ENCODE data around the gene LCTL. TPM values are rescaled to one million over a fixed set of nuclear protein-coding genes. Genes with fewer than 3 reads are reported as not detected.

Gene LCTL
- total and polyA plus RNA-seq, 7 experiments from 2014 or later: not detected

DNA sequence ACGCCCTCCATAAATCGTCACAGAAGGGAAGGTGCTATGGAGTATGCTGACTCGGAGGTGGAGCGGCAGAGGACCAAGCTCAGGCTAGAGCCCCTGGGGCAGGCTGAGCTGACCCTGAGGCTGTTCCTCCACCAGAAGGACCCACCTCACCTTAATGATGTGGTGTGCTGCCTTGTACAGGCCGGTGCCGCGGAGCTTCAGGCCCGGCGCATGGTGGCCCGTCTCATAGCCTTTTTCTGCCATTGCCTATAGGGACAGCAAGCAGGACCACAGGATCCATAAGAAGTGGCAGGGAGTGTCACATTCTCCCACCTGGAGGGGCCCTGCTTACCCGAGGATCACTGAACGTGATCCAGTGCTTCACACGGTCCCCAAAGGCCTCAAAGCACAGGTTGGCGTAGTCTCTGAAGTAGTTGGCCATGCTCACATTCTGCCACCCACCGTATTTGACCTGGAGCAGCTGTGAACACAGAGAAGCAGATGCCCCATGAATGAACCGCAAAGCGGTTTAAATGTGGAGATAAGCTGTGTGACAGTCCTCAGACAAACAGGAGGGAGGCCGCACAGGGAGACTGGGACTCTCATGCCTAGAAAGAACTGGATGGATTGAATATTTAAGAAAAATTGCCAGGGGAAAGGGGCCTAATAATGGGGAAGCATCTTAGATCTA lies 4.8 kb downstream of the LCTL start:
- H3K27ac Mint-ChIP-seq: no peak overlapping the region

DNA sequence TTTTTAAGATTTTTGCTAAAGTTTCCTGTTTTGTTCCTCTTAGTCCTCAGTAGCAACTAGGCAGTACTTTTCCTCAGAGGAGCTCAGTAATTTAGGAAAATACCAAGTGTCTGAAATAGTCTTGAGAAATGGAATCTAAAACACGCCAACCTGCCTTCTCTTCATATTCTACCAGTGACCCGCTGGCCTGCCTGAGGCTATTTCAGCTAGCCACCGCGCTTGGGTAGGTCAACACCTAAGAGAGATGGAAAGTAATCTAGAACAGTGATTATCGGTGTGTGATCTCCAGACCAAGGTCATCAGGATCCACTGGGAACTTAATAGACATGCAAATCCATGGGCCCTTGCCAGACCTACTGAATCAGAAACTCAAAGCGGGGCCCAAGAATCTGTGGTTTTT lies 7.5 kb downstream of the LCTL start:
- intact Hi-C loops (cut with micrococcal nuclease): no loop called here
- Histone ChIP-seq H3K27ac (ENCODE audit: low read depth, low read length) (no peak overlapping the region), H3K27me3 (ENCODE audit: control insufficient read depth in 2 of 2, insufficient read depth in 2 of 2, low read length in 2 of 2) (no peaks in the 10 kb centered on the region), H3K4me3 (ENCODE audit: low read length) (no peak overlapping the region), H3K9me3 (ENCODE audit: control insufficient read depth in 2 of 3, low read length in 3 of 3) (no peaks in the 10 kb centered on the region), H3K36me3 (ENCODE audit: control insufficient read depth in 2 of 3, insufficient read depth in 3 of 3, low read length in 3 of 3) (no peaks in the 10 kb centered on the region), H3K4me1 (ENCODE audit: control insufficient read depth in 2 of 2, insufficient read depth in 2 of 2, low read length in 2 of 2) (no peaks in the 10 kb centered on the region)
- DNase-seq (no peak), ATAC-seq (no peak)
- Mint-ChIP-seq H3K36me3 (peaks cover 0 to 6% (median 4%) of the 10 kb centered on the region in 5 donors), H3K4me3 (no peak overlapping the region), H3K4me1 (no peaks in the 10 kb centered on the region), H3K9me3 (peaks cover 0 to 8% (median 5%) of the 10 kb centered on the region in 11 donors), H3K27me3 (no peaks in the 10 kb centered on the region), H3K27ac (no peak overlapping the region)
- POLR2A ChIA-PET: no interaction called here
- CTCF ChIA-PET: interaction anchor here (1.1 kb wide), 1 partner anchor 53 kb away, joined by 5 read pairs; the partner anchor contains the start of gene ZWILCH

More for the DNA sequence above, 4.8 kb downstream of the LCTL start:
- no peaks in the 10 kb centered on the region for H3K9me3 ChIP-seq (ENCODE audit: control insufficient read depth in 2 of 3, low read length in 3 of 3)
- DNase-seq (no peak), ATAC-seq (no peak)
- H3K4me3 ChIP-seq (ENCODE audit: low read length): no peak overlapping the region
- Mint-ChIP-seq H3K27me3 (no peaks in the 10 kb centered on the region), H3K36me3 (no peaks in the 10 kb centered on the region), H3K4me3 (no peak overlapping the region), H3K4me1 (no peaks in the 10 kb centered on the region), H3K9me3 (peaks cover 0 to under 1% (median 0%) of the 10 kb centered on the region in 11 donors)
- POLR2A ChIA-PET: no interaction called here
- H3K36me3 ChIP-seq (ENCODE audit: control insufficient read depth in 2 of 3, insufficient read depth in 3 of 3, low read length in 3 of 3): no peaks in the 10 kb centered on the region
- H3K27ac ChIP-seq (ENCODE audit: low read depth, low read length): no peak overlapping the region
- CTCF ChIA-PET: no interaction called here
- no peaks in the 10 kb centered on the region for H3K4me1 ChIP-seq (ENCODE audit: control insufficient read depth in 2 of 2, insufficient read depth in 2 of 2, low read length in 2 of 2)
- intact Hi-C loops (cut with micrococcal nuclease): no loop called here
- no peaks in the 10 kb centered on the region for H3K27me3 ChIP-seq (ENCODE audit: control insufficient read depth in 2 of 2, insufficient read depth in 2 of 2, low read length in 2 of 2)

DNA sequence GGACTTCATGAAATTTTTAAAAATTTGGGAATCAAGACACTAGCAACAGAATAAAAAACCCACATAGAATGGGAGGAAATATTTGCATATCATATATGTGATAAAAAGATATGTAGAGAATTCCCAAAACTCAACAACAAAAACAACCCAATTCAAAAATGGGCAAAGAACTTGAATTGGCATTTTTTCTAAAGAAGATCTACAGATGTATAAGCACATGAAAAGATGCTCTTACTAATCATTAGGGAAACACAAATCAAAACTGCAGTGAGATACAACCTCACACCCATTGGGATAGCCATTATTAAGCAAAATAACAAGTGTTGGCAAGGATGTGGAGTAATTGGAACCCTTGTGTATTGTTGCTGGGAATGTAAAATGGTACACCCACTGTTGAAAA lies 10.1 kb downstream of the LCTL start:
- no peak for ATAC-seq
- Mint-ChIP-seq H3K27me3 (no peaks in the 10 kb centered on the region), H3K4me3 (no peak overlapping the region), H3K4me1 (no peaks in the 10 kb centered on the region), H3K9me3 (peaks cover 0 to 8% (median 5%) of the 10 kb centered on the region in 11 donors), H3K27ac (no peak overlapping the region), H3K36me3 (peaks cover 6 to 15% (median 9%) of the 10 kb centered on the region in 5 donors)
- Histone ChIP-seq H3K27me3 (ENCODE audit: control insufficient read depth in 2 of 2, insufficient read depth in 2 of 2, low read length in 2 of 2) (no peaks in the 10 kb centered on the region), H3K9me3 (ENCODE audit: control insufficient read depth in 2 of 3, low read length in 3 of 3) (no peaks in the 10 kb centered on the region), H3K36me3 (ENCODE audit: control insufficient read depth in 2 of 3, insufficient read depth in 3 of 3, low read length in 3 of 3) (no peaks in the 10 kb centered on the region), H3K4me3 (ENCODE audit: low read length) (no peak overlapping the region), H3K4me1 (ENCODE audit: control insufficient read depth in 2 of 2, insufficient read depth in 2 of 2, low read length in 2 of 2) (no peaks in the 10 kb centered on the region), H3K27ac (ENCODE audit: low read depth, low read length) (no peak overlapping the region)
- POLR2A ChIA-PET: no interaction called here
- intact Hi-C loops (cut with micrococcal nuclease): no loop called here
- CTCF ChIA-PET: no interaction called here
- no peak for DNase-seq

DNA sequence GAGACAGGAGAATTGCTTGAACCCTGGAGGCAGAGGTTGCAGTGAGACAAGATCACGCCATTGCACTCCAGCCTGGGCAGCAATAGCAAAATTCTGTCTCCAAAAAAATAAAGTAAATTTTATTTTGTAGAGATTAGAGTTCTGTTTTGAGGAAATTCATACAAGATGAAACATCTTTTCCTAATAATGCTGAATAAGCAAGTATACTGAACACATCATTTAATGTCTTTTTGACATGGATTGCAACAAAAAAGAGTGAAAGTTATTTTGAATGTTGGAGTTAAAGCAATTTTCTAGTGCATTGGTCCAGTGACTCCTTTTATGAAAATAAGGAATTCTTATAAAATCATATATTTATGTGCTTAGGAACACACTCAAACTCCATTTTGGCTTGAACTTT lies 20.5 kb downstream of the LCTL start:
- ChIA-PET CTCF (no interaction called here), POLR2A (no interaction called here)
- H3K36me3 ChIP-seq (ENCODE audit: control insufficient read depth in 2 of 3, insufficient read depth in 3 of 3, low read length in 3 of 3): peaks cover 0 to under 1% (median 0%) of the 10 kb centered on the region in 3 experiments
- DNase-seq (no peak), ATAC-seq (no peak)
- Mint-ChIP-seq H3K4me1 (no peaks in the 10 kb centered on the region), H3K36me3 (peaks cover 0 to 35% (median 13%) of the 10 kb centered on the region in 5 donors), H3K27ac (no peak overlapping the region), H3K4me3 (no peak overlapping the region), H3K9me3 (peaks cover 0 to 1% (median 0%) of the 10 kb centered on the region in 11 donors), H3K27me3 (no peaks in the 10 kb centered on the region)
- H3K27ac ChIP-seq (ENCODE audit: low read depth, low read length): no peak overlapping the region
- intact Hi-C loops (cut with micrococcal nuclease): no loop called here
- no peaks in the 10 kb centered on the region for H3K4me1 ChIP-seq (ENCODE audit: control insufficient read depth in 2 of 2, insufficient read depth in 2 of 2, low read length in 2 of 2)
- no peak overlapping the region for H3K4me3 ChIP-seq (ENCODE audit: low read length)
- H3K27me3 ChIP-seq (ENCODE audit: control insufficient read depth in 2 of 2, insufficient read depth in 2 of 2, low read length in 2 of 2): no peaks in the 10 kb centered on the region
- no peaks in the 10 kb centered on the region for H3K9me3 ChIP-seq (ENCODE audit: control insufficient read depth in 2 of 3, low read length in 3 of 3)

DNA sequence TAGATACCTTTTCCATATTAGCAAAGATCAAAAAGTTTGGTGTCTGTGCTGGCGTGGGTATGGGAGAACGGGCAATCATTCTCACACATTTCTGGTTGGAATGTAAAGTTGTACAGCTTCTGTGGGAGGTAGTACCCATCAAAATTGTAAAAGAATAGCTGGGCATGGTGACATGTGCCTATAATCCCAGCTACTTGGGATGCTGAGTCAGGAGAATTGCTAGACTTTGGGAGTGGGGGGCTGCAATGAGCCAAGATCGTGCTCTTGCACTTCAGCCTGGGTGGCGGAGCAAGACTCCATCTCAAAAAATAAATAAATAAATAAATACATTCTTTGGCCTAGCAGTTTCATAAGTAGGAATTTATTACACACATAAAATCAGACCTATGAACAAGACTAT lies 22.9 kb downstream of the LCTL start:
- H3K9me3 Mint-ChIP-seq: peaks cover 0 to 1% (median 0%) of the 10 kb centered on the region in 11 donors
- H3K36me3 Mint-ChIP-seq: peaks cover 11 to 42% (median 29%) of the 10 kb centered on the region in 5 donors
- no peaks in the 10 kb centered on the region for H3K27me3 Mint-ChIP-seq
- Histone ChIP-seq H3K36me3 (ENCODE audit: control insufficient read depth in 2 of 3, insufficient read depth in 3 of 3, low read length in 3 of 3) (peaks cover 0 to 9% (median 0%) of the 10 kb centered on the region in 3 experiments), H3K27me3 (ENCODE audit: control insufficient read depth in 2 of 2, insufficient read depth in 2 of 2, low read length in 2 of 2) (no peaks in the 10 kb centered on the region), H3K4me1 (ENCODE audit: control insufficient read depth in 2 of 2, insufficient read depth in 2 of 2, low read length in 2 of 2) (no peaks in the 10 kb centered on the region), H3K27ac (ENCODE audit: low read depth, low read length) (no peak overlapping the region), H3K4me3 (ENCODE audit: low read length) (no peak overlapping the region), H3K9me3 (ENCODE audit: control insufficient read depth in 2 of 3, low read length in 3 of 3) (no peaks in the 10 kb centered on the region)
- no peak overlapping the region for H3K27ac Mint-ChIP-seq
- H3K4me1 Mint-ChIP-seq: no peaks in the 10 kb centered on the region
- DNase-seq (no peak), ATAC-seq (no peak)
- POLR2A ChIA-PET: no interaction called here
- CTCF ChIA-PET: interaction anchor here (0.8 kb wide), 1 partner anchor 8 kb away, joined by 3 read pairs; no protein-coding TSS in a partner anchor
- no peak overlapping the region for H3K4me3 Mint-ChIP-seq
- intact Hi-C loops (cut with micrococcal nuclease): no loop called here

DNA sequence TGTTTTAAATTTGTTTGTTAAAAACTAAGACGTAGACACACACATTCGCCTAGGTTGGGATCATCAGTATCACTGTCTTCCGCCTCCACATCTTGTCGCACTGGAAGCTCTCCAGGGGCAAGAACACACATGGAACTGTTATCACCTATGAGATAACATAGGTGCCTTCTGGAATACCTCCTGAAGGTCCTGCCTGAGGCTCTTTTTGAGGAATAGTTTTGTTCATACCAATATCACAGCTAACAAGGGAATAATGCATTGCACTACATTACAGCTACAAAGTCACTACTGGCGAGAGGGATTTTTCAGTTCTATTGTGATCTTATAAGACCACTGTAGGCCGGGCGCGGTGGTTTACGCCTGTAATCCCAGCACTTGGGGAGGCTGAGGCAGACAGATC lies 30.7 kb downstream of the LCTL start:
- intact Hi-C loops (cut with micrococcal nuclease): no loop called here
- no peak overlapping the region for H3K27ac ChIP-seq (ENCODE audit: low read depth, low read length)
- no peak overlapping the region for H3K4me3 ChIP-seq (ENCODE audit: low read length)
- no peak overlapping the region for H3K4me3 Mint-ChIP-seq
- H3K4me1 Mint-ChIP-seq: no peaks in the 10 kb centered on the region
- H3K9me3 Mint-ChIP-seq: no peaks in the 10 kb centered on the region
- no peak for DNase-seq
- H3K27me3 Mint-ChIP-seq: no peaks in the 10 kb centered on the region
- no peaks in the 10 kb centered on the region for H3K27me3 ChIP-seq (ENCODE audit: control insufficient read depth in 2 of 2, insufficient read depth in 2 of 2, low read length in 2 of 2)
- no peak overlapping the region for H3K27ac Mint-ChIP-seq
- H3K4me1 ChIP-seq (ENCODE audit: control insufficient read depth in 2 of 2, insufficient read depth in 2 of 2, low read length in 2 of 2): no peaks in the 10 kb centered on the region
- peaks cover 11 to 40% (median 31%) of the 10 kb centered on the region in 5 donors for H3K36me3 Mint-ChIP-seq
- no peak for ATAC-seq
- ChIA-PET CTCF (interaction anchor here (0.8 kb wide), 1 partner anchor 8 kb away, joined by 3 read pairs; no protein-coding TSS in a partner anchor), POLR2A (interaction anchor here (0.6 kb wide), 1 partner anchor 9 kb away, joined by 3 read pairs; no protein-coding TSS in a partner anchor)
- H3K9me3 ChIP-seq (ENCODE audit: control insufficient read depth in 2 of 3, low read length in 3 of 3): no peaks in the 10 kb centered on the region
- peaks cover 0 to 9% (median 0%) of the 10 kb centered on the region in 3 experiments for H3K36me3 ChIP-seq (ENCODE audit: control insufficient read depth in 2 of 3, insufficient read depth in 3 of 3, low read length in 3 of 3)

DNA sequence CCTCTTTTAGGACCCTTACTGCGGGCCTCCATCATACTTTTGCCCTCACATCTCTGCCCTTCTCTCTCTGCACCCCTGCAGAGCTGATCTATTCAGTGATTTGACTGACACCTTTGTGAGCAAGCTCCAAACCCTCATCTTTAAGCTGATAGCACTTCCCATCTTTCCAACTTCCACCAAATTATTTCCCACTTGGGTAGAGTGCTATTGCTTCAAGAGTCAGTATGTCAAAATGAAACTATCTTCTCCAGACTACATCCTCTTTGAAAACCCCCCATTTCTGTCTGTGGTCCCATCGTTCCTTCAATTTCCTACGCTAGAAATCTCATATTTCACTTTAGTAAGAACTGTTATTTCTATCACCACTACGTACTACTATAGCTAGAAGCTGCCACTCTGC lies 41.0 kb downstream of the LCTL start:
- Histone ChIP-seq H3K27ac (ENCODE audit: low read depth, low read length) (no peak overlapping the region), H3K4me3 (ENCODE audit: low read length) (no peak overlapping the region), H3K27me3 (ENCODE audit: control insufficient read depth in 2 of 2, insufficient read depth in 2 of 2, low read length in 2 of 2) (no peaks in the 10 kb centered on the region), H3K9me3 (ENCODE audit: control insufficient read depth in 2 of 3, low read length in 3 of 3) (no peaks in the 10 kb centered on the region), H3K4me1 (ENCODE audit: control insufficient read depth in 2 of 2, insufficient read depth in 2 of 2, low read length in 2 of 2) (no peaks in the 10 kb centered on the region), H3K36me3 (ENCODE audit: control insufficient read depth in 2 of 3, insufficient read depth in 3 of 3, low read length in 3 of 3) (peaks cover 0 to 14% (median 13%) of the 10 kb centered on the region in 3 experiments)
- Mint-ChIP-seq H3K4me3 (no peak overlapping the region), H3K9me3 (no peaks in the 10 kb centered on the region), H3K36me3 (peaks cover 3 to 39% (median 21%) of the 10 kb centered on the region in 5 donors), H3K27me3 (no peaks in the 10 kb centered on the region), H3K4me1 (peaks cover 0 to 13% (median 0%) of the 10 kb centered on the region in 7 donors), H3K27ac (no peak overlapping the region)
- ChIA-PET POLR2A (interaction anchor here (1.6 kb wide), 1 partner anchor 21 kb away, joined by 4 read pairs; the partner anchor contains the start of gene RPL4), CTCF (no interaction called here)
- no peak for DNase-seq
- intact Hi-C loops (cut with micrococcal nuclease): no loop called here
- no peak for ATAC-seq

Data from naive thymus-derived CD4-positive, alpha-beta T cell (primary cell).